ENCODE data around the gene TSPAN2.

The TSPAN2 gene

DNA sequence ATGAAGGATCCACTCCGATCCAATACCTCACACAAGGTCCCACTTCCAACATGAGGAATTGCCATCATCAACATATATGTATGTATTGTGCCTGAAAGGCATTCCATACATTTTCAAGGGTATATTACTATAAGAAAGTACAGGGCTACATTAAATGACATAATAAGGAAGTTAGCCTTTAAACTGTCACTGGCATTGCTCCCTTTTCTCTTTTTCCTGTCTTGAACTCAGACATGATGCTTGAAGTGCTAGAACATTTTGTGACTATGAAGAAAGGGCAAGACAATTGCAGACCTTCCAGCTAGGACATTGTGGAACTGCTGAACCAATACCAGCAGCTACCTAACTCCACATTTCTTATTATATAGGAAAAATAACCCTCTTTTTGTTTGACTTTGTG lies 2.9 kb upstream of the TSPAN2 start:
- no peaks in the 10 kb centered on the region for H3K27me3 ChIP-seq (replicated peaks; ENCODE audit: control insufficient read depth, insufficient read depth, low read length, poor library complexity, severe bottlenecking)
- H3K27ac ChIP-seq (ENCODE audit: insufficient read depth, low read length, poor library complexity, severe bottlenecking) = no peak overlapping the region
- DNase-seq = no peak
- no peak overlapping the region for H3K4me3 ChIP-seq (ENCODE audit: insufficient read depth, low read depth, low read length, poor library complexity, severe bottlenecking)
- no peaks in the 10 kb centered on the region for H3K4me1 ChIP-seq (ENCODE audit: control insufficient read depth, insufficient read depth, low read length, poor library complexity, severe bottlenecking)
- H3K9me3 ChIP-seq (ENCODE audit: control insufficient read depth, low read length) = no peaks in the 10 kb centered on the region
- H3K36me3 ChIP-seq (ENCODE audit: control insufficient read depth, insufficient read depth, low read length) = no peaks in the 10 kb centered on the region

DNA sequence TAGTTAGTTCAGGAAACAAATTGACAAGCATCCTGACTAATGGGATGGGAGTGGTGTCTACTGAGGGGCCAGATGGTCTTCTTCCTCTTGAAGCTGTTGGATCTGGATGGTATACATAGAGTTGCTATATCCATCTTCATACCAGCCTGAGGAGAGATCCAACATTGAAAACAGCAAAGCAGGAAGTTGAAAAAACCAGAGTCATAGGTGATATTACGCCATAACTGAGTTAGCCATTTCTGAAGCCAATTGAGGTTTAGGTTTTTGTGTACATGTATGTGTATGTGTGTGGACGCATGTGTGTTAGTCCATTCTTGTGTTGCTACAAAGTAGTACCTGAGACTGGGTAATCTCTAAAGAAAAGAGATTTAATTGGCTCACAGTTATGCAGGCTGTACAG lies 2.3 kb upstream of the TSPAN2 start:
- no peak for DNase-seq
- no peak overlapping the region for H3K27ac ChIP-seq (ENCODE audit: insufficient read depth, low read length, poor library complexity, severe bottlenecking)
- no peaks in the 10 kb centered on the region for H3K36me3 ChIP-seq (ENCODE audit: control insufficient read depth, insufficient read depth, low read length)
- H3K4me3 ChIP-seq (ENCODE audit: insufficient read depth, low read depth, low read length, poor library complexity, severe bottlenecking) = no peak overlapping the region
- H3K27me3 ChIP-seq (replicated peaks; ENCODE audit: control insufficient read depth, insufficient read depth, low read length, poor library complexity, severe bottlenecking) = no peaks in the 10 kb centered on the region
- no peaks in the 10 kb centered on the region for H3K4me1 ChIP-seq (ENCODE audit: control insufficient read depth, insufficient read depth, low read length, poor library complexity, severe bottlenecking)
- no peaks in the 10 kb centered on the region for H3K9me3 ChIP-seq (ENCODE audit: control insufficient read depth, low read length)

DNA sequence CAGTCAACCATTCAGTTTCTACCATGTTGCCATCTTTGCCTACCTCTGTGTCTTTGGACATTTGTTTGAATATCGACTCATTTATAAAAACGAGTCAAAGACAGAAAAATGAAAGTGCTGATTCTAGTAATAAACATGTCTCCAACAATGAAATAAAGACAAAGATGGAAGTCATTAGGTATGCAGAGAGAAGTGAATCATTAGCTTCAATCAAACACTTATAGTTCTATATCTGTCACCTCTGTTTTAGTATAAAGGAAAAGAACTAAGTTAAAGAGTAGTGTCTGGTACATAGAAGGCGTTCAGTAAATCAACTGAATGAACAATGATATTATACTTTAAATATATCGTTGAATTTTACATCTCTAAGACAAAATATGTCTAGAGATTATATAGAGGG lies 1.7 kb upstream of the TSPAN2 start:
- Histone ChIP-seq H3K9me3 (ENCODE audit: control insufficient read depth, low read length) (no peaks in the 10 kb centered on the region), H3K36me3 (ENCODE audit: control insufficient read depth, insufficient read depth, low read length) (no peaks in the 10 kb centered on the region), H3K4me3 (ENCODE audit: insufficient read depth, low read depth, low read length, poor library complexity, severe bottlenecking) (no peak overlapping the region), H3K27ac (ENCODE audit: insufficient read depth, low read length, poor library complexity, severe bottlenecking) (no peak overlapping the region), H3K27me3 (replicated peaks; ENCODE audit: control insufficient read depth, insufficient read depth, low read length, poor library complexity, severe bottlenecking) (no peaks in the 10 kb centered on the region), H3K4me1 (ENCODE audit: control insufficient read depth, insufficient read depth, low read length, poor library complexity, severe bottlenecking) (peaks cover 3% of the 10 kb centered on the region)
- DNase-seq = no peak

DNA sequence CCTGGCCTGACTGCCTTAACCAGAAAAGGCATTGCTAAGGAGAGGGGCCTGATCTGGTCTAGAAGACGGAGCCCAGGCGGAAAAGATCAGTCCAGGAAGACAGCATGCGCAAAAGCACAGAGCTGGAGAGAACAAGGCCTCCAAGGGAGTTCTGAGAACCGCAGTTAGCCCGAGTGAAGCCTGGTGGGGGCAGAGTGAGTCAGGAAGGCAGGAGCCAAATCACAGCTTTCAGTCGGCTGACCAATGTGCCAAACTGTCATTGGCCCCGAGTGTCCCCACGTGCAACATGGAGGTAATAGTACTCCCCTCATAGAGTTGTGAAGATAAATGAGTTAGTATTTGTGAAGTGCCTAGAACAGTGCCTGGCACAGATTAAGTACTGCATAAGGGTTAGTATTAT lies 1.2 kb upstream of the TSPAN2 start:
- DNase-seq = no peak
- Histone ChIP-seq H3K4me3 (ENCODE audit: insufficient read depth, low read depth, low read length, poor library complexity, severe bottlenecking) (no peak overlapping the region), H3K27ac (ENCODE audit: insufficient read depth, low read length, poor library complexity, severe bottlenecking) (no peak overlapping the region)

DNA sequence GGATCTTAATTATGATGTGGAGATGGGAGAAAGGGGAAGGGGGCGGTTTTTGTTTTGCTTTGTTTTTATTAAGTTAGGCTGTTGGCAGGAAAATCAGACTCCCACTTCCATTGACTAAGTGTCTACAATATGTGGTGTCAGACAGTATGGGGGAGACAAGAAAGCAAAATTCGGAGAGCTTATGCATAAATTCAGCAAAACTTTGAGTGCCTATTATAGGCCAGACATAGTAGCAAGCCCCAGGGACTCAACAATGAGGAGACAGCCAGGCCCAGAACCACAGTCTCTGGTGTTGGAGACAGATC lies 835 bp upstream of the TSPAN2 start:
- Histone ChIP-seq H3K4me3 (ENCODE audit: insufficient read depth, low read depth, low read length, poor library complexity, severe bottlenecking) (peak overlapping the region; percentile 82), H3K9me3 (ENCODE audit: control insufficient read depth, low read length) (no peaks in the 10 kb centered on the region), H3K4me1 (ENCODE audit: control insufficient read depth, insufficient read depth, low read length, poor library complexity, severe bottlenecking) (peaks cover 10% of the 10 kb centered on the region), H3K27ac (ENCODE audit: insufficient read depth, low read length, poor library complexity, severe bottlenecking) (peak overlapping the region; percentile 64), H3K27me3 (replicated peaks; ENCODE audit: control insufficient read depth, insufficient read depth, low read length, poor library complexity, severe bottlenecking) (no peaks in the 10 kb centered on the region), H3K36me3 (ENCODE audit: control insufficient read depth, insufficient read depth, low read length) (no peaks in the 10 kb centered on the region)
- DNase-seq = no peak

More for the DNA sequence above, 1.2 kb upstream of the TSPAN2 start:
- Histone ChIP-seq H3K9me3 (ENCODE audit: control insufficient read depth, low read length) (no peaks in the 10 kb centered on the region), H3K27me3 (replicated peaks; ENCODE audit: control insufficient read depth, insufficient read depth, low read length, poor library complexity, severe bottlenecking) (no peaks in the 10 kb centered on the region), H3K4me1 (ENCODE audit: control insufficient read depth, insufficient read depth, low read length, poor library complexity, severe bottlenecking) (peaks cover 6% of the 10 kb centered on the region), H3K36me3 (ENCODE audit: control insufficient read depth, insufficient read depth, low read length) (no peaks in the 10 kb centered on the region)

DNA sequence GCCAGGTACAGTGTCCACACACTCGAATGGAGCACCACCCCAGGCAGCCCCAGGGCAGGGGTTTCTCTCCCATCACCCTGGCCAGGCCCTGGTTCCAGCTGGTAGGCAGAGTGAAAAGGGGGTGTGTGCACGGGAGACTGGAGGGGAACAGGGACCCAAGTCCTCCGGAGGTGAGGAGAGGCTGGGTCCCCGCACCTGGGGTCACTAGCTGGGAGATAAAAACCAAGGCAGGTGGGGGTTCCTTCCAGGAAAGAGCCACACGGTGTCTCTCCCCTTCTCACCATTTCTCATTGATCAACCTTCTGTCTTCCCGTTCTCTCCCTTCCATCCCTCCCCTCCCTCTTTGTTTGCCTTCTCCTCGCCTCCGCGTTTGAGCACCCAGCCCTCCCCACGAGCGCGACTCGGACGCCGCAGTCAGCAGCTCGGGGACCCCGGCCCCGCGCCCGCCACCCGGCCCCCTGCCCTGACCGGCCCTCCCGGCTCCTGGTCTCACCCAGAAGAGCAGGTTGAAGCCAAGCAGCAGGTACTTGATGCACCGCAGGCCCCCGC lies 358 bp downstream of the TSPAN2 start:
- no peaks in the 10 kb centered on the region for H3K27me3 ChIP-seq (replicated peaks; ENCODE audit: control insufficient read depth, insufficient read depth, low read length, poor library complexity, severe bottlenecking)
- no peaks in the 10 kb centered on the region for H3K9me3 ChIP-seq (ENCODE audit: control insufficient read depth, low read length)
- DNase-seq = no peak
- H3K27ac ChIP-seq (ENCODE audit: insufficient read depth, low read length, poor library complexity, severe bottlenecking) = peak overlapping the region; percentile 55
- H3K4me1 ChIP-seq (ENCODE audit: control insufficient read depth, insufficient read depth, low read length, poor library complexity, severe bottlenecking) = peaks cover 21% of the 10 kb centered on the region
- no peaks in the 10 kb centered on the region for H3K36me3 ChIP-seq (ENCODE audit: control insufficient read depth, insufficient read depth, low read length)
- peak overlapping the region; percentile 73 for H3K4me3 ChIP-seq (ENCODE audit: insufficient read depth, low read depth, low read length, poor library complexity, severe bottlenecking)

DNA sequence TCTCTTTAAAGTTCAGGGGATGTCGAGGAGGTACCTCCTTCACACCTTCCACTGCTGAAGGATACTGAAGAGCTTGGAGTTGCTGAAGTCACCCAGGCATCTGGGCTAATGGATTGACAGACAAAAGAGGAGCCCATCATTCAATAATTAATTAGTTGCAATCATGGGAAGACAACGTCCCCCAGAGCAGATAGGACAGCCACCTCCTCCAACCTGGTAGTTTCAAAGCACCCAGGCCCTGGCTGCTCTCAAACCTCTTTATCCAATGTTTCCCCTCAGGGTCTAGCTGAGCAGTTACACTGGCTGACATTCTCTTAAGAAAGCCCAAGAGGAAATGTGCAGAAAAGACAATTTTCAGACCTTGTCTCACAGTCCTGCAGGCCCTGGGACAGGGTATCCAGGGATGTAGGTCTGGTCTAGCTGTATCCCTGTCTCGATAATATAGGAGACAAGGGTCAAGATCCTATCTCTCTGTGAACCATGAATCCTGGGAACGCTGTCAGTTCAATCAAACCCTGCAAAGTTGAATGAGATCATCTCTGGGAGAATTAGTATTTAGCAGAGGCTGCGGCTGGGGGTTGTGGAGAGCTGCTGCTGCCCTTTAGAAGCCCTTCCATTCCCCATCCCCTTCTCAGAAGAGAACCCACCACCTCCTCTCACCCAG lies 1.1 kb downstream of the TSPAN2 start:
- Histone ChIP-seq H3K9me3 (ENCODE audit: control insufficient read depth, low read length) (no peaks in the 10 kb centered on the region), H3K4me1 (ENCODE audit: control insufficient read depth, insufficient read depth, low read length, poor library complexity, severe bottlenecking) (peaks cover 21% of the 10 kb centered on the region), H3K27ac (ENCODE audit: insufficient read depth, low read length, poor library complexity, severe bottlenecking) (peak overlapping the region; percentile 55), H3K36me3 (ENCODE audit: control insufficient read depth, insufficient read depth, low read length) (no peaks in the 10 kb centered on the region), H3K4me3 (ENCODE audit: insufficient read depth, low read depth, low read length, poor library complexity, severe bottlenecking) (peak overlapping the region; percentile 73), H3K27me3 (replicated peaks; ENCODE audit: control insufficient read depth, insufficient read depth, low read length, poor library complexity, severe bottlenecking) (no peaks in the 10 kb centered on the region)
- no peak for DNase-seq

DNA sequence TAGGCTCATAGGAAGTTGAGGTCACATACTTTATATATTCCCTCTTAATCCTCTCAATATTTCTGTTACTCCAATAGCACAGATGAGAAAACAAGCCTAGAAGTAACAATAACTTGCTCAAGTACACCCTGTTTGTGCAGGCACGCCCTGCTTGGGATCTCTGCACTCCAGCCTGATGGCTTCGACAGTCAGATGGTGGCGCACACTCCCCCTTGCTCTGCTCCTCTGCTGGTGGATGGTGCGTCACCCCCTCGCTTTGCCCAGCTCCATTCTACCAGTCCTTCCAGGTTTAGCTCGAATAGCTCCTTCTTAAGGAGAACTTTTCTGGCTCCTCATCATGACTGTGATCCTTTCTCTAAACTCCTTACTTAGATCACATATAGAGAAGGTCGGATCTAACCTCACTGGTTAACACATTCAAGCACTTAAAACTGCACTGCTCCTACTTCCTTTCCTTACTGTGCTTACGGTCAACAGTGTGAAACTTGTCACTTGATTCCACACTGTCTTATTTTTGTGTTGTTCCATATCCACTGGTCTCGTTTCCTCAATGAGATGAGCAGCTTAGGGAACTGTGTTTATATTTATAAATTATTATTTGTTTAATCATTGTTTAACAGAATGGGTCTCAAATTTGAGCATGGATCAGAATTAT lies 3.0 kb downstream of the TSPAN2 start:
- H3K27ac ChIP-seq (ENCODE audit: insufficient read depth, low read length, poor library complexity, severe bottlenecking) = no peak overlapping the region
- no peaks in the 10 kb centered on the region for H3K27me3 ChIP-seq (replicated peaks; ENCODE audit: control insufficient read depth, insufficient read depth, low read length, poor library complexity, severe bottlenecking)
- H3K36me3 ChIP-seq (ENCODE audit: control insufficient read depth, insufficient read depth, low read length) = no peaks in the 10 kb centered on the region
- DNase-seq = no peak
- H3K9me3 ChIP-seq (ENCODE audit: control insufficient read depth, low read length) = no peaks in the 10 kb centered on the region
- no peak overlapping the region for H3K4me3 ChIP-seq (ENCODE audit: insufficient read depth, low read depth, low read length, poor library complexity, severe bottlenecking)
- peaks cover 21% of the 10 kb centered on the region for H3K4me1 ChIP-seq (ENCODE audit: control insufficient read depth, insufficient read depth, low read length, poor library complexity, severe bottlenecking)

DNA sequence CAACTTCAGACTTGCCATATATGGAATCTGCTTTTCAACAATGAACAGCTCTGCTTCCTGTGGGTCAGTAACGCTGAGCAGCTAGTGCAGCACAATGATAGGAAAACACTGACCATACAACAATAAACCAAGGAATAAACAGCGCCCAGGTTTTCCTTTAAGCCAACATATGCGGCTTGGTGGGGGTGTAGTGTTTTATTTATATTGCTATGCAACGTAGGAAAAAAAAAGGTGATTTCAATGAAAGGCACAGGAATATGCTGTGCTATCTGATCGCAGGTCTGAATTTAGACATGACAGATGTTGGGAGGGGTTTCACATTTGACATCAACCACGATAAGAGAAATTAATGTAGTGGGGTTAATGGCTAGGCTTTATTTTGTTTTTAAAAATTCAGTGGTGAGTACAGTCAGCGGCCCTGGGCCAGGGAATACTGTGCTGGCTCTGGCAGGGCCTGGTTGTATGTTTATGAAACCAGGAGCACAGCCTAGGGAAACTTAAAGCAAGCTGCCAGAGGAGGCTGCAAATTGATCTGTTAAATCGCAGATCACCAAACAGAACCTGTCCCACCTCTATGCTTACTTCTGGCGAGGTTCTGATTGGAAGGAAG lies 4.3 kb downstream of the TSPAN2 start:
- Histone ChIP-seq H3K4me3 (ENCODE audit: insufficient read depth, low read depth, low read length, poor library complexity, severe bottlenecking) (no peak overlapping the region), H3K27me3 (replicated peaks; ENCODE audit: control insufficient read depth, insufficient read depth, low read length, poor library complexity, severe bottlenecking) (no peaks in the 10 kb centered on the region), H3K4me1 (ENCODE audit: control insufficient read depth, insufficient read depth, low read length, poor library complexity, severe bottlenecking) (peaks cover 21% of the 10 kb centered on the region), H3K36me3 (ENCODE audit: control insufficient read depth, insufficient read depth, low read length) (no peaks in the 10 kb centered on the region), H3K27ac (ENCODE audit: insufficient read depth, low read length, poor library complexity, severe bottlenecking) (peak overlapping the region; percentile 64), H3K9me3 (ENCODE audit: control insufficient read depth, low read length) (no peaks in the 10 kb centered on the region)
- no peak for DNase-seq

DNA sequence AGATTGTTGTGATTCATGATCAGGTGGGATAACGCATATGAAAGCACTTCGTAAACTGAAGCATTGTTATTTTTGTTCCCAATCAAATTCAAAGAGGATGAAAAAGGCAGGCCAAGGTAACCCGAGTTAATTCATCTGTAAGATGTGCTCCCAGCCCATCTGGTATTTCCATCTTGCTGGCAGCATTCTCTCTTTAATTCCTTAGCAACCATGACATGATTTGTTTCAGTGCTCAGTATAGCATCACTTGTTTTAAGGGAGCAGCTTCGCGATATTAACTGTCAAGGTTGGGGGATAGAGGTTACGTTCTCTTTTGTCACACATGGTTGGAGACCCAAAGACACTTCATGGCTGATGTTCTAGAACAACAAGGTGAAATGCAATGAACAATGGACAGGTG lies 6.4 kb downstream of the TSPAN2 start:
- Histone ChIP-seq H3K27ac (ENCODE audit: insufficient read depth, low read length, poor library complexity, severe bottlenecking) (no peak overlapping the region), H3K4me1 (ENCODE audit: control insufficient read depth, insufficient read depth, low read length, poor library complexity, severe bottlenecking) (peaks cover 21% of the 10 kb centered on the region), H3K4me3 (ENCODE audit: insufficient read depth, low read depth, low read length, poor library complexity, severe bottlenecking) (no peak overlapping the region), H3K27me3 (replicated peaks; ENCODE audit: control insufficient read depth, insufficient read depth, low read length, poor library complexity, severe bottlenecking) (no peaks in the 10 kb centered on the region), H3K9me3 (ENCODE audit: control insufficient read depth, low read length) (no peaks in the 10 kb centered on the region), H3K36me3 (ENCODE audit: control insufficient read depth, insufficient read depth, low read length) (no peaks in the 10 kb centered on the region)
- no peak for DNase-seq

Measured in effector memory CD4-positive, alpha-beta T cell (primary cell).